Fibroblast of villous mesenchyme (primary cell): Measurements from ENCODE around the gene PARP12. TPM values are rescaled to one million over a fixed set of nuclear protein-coding genes. Genes with fewer than 3 reads are reported as not detected.

ENCODE experiments used
- DNase-seq: peaks from one replicate; pipeline ENCODE4 v3.0.0-alpha.2; 2010; ENCODE audit warnings: low read depth
- H3K4me3 ChIP-seq: 2 replicates; pipeline ENCODE4 v1.5.1; 2011; ENCODE audit warnings: low read depth, mild to moderate bottlenecking, low read length
- total RNA-seq: library from RNA; depleted of rRNA; stranded (reverse); fragments of >200 nt; gene quantifications from 2 replicates; pipeline ENCODE4 v1.2.3, GENCODE V29; 2012
- TF ChIP-seq, protein P1 (sequence below): IDR thresholded peaks from 2 replicates; pipeline ENCODE4 v1.5.1; 2012; ENCODE audit warnings: low read depth, mild to moderate bottlenecking, low read length; ENCODE audit not compliant: insufficient read depth

Gene PARP12
- total RNA-seq, 1 donor, result 27.2 TPM

GRCh38 chr7:139984642-139985539, 77.9 kb downstream of the PARP12 start:
- TF ChIP-seq, protein P1, sequence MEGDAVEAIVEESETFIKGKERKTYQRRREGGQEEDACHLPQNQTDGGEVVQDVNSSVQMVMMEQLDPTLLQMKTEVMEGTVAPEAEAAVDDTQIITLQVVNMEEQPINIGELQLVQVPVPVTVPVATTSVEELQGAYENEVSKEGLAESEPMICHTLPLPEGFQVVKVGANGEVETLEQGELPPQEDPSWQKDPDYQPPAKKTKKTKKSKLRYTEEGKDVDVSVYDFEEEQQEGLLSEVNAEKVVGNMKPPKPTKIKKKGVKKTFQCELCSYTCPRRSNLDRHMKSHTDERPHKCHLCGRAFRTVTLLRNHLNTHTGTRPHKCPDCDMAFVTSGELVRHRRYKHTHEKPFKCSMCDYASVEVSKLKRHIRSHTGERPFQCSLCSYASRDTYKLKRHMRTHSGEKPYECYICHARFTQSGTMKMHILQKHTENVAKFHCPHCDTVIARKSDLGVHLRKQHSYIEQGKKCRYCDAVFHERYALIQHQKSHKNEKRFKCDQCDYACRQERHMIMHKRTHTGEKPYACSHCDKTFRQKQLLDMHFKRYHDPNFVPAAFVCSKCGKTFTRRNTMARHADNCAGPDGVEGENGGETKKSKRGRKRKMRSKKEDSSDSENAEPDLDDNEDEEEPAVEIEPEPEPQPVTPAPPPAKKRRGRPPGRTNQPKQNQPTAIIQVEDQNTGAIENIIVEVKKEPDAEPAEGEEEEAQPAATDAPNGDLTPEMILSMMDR, result no peak
- no peak for DNase-seq
- no peak overlapping the region for H3K4me3 ChIP-seq

DNA sequence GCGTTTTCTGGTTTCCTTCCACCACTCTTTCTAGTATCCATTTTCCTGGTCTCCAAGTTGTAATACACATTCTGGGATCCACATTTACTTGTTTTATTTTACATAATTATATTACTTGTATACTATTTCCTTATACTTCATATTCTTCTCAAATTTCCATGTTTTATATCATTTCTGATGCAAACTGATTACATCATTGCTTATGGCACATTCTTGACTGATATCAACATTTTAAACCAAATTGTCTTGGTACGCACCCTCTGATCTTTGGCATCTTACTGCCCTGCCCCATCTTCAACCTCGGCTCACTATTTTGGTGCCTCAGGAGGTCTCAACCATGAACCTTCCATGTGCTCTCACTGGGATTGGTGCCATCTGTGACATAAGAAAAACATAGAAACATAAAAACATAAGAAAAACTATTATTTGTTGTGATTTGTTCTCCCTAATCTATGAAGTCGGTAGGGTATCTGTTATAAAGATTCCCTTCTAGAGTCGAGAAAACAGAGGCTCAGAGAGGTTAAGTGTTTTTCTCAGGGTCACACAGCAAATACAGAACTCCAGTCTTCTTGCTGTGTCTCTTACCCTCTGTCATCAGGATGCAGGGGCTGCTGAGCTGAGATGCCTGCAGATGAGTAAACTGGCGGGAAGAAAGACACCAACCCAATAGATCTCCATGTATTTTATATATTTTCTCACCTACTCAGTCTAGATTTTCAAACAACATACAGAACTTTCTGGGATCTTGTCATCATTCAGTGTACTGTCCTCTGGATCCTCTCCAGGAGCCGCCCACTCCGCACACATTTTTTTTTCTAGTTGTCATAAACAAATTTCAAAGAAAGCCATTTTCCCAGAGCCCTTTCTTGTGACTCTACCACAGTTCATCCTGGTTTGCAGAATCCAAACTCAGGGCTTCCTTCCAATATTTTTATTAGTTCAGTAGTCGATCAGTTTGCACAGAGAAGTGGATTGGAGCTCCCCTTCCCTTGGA, 79.5 kb downstream of the PARP12 start:
- DNase-seq, result no peak
- TF ChIP-seq, protein P1, result no peak
- H3K4me3 ChIP-seq, result no peak overlapping the region

DNA sequence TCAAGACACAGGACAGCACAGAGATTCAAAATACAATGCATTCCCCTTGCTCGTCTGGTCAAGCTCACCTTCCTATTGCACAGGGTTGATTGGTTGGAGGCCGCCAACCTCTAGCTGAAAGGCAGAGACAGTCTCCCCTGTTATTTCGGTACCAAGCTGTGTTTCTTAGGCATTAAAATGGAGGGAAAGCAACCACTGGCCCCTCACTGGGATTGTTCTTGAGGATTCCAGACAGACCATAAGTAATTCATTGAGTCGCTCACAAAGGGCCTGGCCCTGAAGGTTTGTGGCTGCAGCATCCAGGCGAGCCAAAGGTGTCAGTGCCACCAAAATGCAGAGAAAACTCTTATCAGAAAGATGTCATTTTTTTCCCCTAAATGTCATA, 81.2 kb downstream of the PARP12 start:
- no peak for DNase-seq
- no peak overlapping the region for H3K4me3 ChIP-seq
- TF ChIP-seq, protein P1, result no peak

DNA sequence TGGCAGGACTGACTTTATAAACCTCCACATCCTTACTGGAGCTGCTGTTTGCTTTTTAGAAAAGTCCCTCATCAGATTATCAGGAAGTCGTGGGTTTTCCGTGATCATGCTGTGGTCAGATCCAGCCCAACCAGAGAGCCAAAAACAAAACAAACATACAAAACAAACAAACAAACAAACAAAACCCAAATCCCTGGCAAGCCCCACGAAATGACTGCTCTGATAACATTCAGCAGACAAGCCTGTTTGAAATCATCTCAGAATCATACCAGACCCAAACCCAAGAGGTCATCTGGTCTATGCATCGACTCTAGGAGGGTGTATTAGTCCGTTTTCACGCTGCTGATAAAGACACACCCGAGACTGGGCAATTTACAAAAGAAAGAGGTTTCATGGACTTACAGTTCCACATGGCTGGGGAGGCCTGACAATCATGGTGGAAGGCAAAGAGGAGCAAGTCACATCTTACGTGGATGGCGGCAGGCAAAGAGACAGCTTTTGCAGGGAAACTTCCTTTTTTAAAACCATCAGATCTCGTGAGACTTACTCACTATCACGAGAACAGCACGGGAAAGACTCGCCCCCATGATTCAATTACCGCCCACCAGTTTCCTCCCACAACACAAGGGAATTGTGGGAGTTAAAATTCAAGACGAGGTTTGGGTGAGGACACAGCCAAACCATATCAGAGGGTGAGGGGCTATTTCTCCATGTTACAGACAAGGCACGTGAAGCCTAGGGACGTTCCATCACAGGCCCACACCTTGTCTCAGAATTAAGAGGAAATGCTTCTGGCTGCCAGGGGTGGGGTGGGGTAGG, 85.7 kb downstream of the PARP12 start:
- TF ChIP-seq, protein P1, result no peak
- H3K4me3 ChIP-seq, result no peak overlapping the region
- no peak for DNase-seq

- TF ChIP-seq, protein P1, result no peak
- DNase-seq, result no peak
- no peak overlapping the region for H3K4me3 ChIP-seq
These were observed 86.5 kb downstream of the PARP12 start for GRCh38 chr7:139976055-139976837.
